ENCODE measurements around the gene HNRNPA2B1.

HNRNPA2B1 gene

GRCh38 chr7:26193432-26194207 is 6.9 kb downstream of the HNRNPA2B1 start:
- no peaks in the 10 kb centered on the region for H3K9me2 ChIP-seq (replicated peaks; ENCODE audit: insufficient read depth, low read length)
- TF ChIP-seq EZH2phosphoT487 (conservative IDR thresholded peaks at IDR 0.05; ENCODE audit: low read length) (no peak), CTCF (IDR thresholded peaks at IDR 0.05; ENCODE audit: insufficient read depth, low read length, poor library complexity, severe bottlenecking) (no peak)
- H3K9ac ChIP-seq (ENCODE audit: low read length): no peak overlapping the region
- no peak overlapping the region for H3K4me2 ChIP-seq (ENCODE audit: low read depth, low read length, poor library complexity, severe bottlenecking)
- no peaks in the 10 kb centered on the region for H3K9me3 ChIP-seq (ENCODE audit: insufficient read depth, low read length)
- peaks cover 98% of the 10 kb centered on the region for H3K36me3 ChIP-seq (ENCODE audit: low read length)
- peaks cover 96% of the 10 kb centered on the region for H4K20me1 ChIP-seq (ENCODE audit: low read depth, low read length)
- H2AFZ ChIP-seq (ENCODE audit: low read depth, low read length, severe bottlenecking): no peak overlapping the region
- no peak overlapping the region for H3K27ac ChIP-seq (ENCODE audit: low read depth, low read length)
- H3K79me2 ChIP-seq (ENCODE audit: insufficient read depth, low read length): peaks cover 70% of the 10 kb centered on the region
- no peaks in the 10 kb centered on the region for H3K27me3 ChIP-seq (ENCODE audit: low read length)
- H3F3A ChIP-seq (ENCODE audit: insufficient read depth): peaks cover 97% of the 10 kb centered on the region
- H3K4me3 ChIP-seq (ENCODE audit: insufficient read depth, low read length, poor library complexity, severe bottlenecking): no peak overlapping the region

- Histone ChIP-seq H3K4me2 (ENCODE audit: low read depth, low read length, poor library complexity, severe bottlenecking) (no peak overlapping the region), H3K36me3 (ENCODE audit: low read length) (peaks cover 88% of the 10 kb centered on the region), H3K9me2 (replicated peaks; ENCODE audit: insufficient read depth, low read length) (no peaks in the 10 kb centered on the region), H3K27ac (ENCODE audit: low read depth, low read length) (peak overlapping the region; percentile 1; the same call in 1 of the 2 replicates), H3K79me2 (ENCODE audit: insufficient read depth, low read length) (peaks cover 60% of the 10 kb centered on the region), H3F3A (ENCODE audit: insufficient read depth) (peaks cover 97% of the 10 kb centered on the region), H4K20me1 (ENCODE audit: low read depth, low read length) (peaks cover 87% of the 10 kb centered on the region), H3K9me3 (ENCODE audit: insufficient read depth, low read length) (no peaks in the 10 kb centered on the region), H3K9ac (ENCODE audit: low read length) (no peak overlapping the region), H3K4me3 (ENCODE audit: insufficient read depth, low read length, poor library complexity, severe bottlenecking) (no peak overlapping the region), H3K27me3 (ENCODE audit: low read length) (no peaks in the 10 kb centered on the region), H2AFZ (ENCODE audit: low read depth, low read length, severe bottlenecking) (no peak overlapping the region)
- TF ChIP-seq EZH2phosphoT487 (conservative IDR thresholded peaks at IDR 0.05; ENCODE audit: low read length) (no peak), CTCF (IDR thresholded peaks at IDR 0.05; ENCODE audit: insufficient read depth, low read length, poor library complexity, severe bottlenecking) (no peak)
Observed at GRCh38 chr7:26192485-26193087, 8.0 kb downstream of the HNRNPA2B1 start.

- H3K9me3 ChIP-seq (ENCODE audit: insufficient read depth, low read length): no peaks in the 10 kb centered on the region
- H3K4me2 ChIP-seq (ENCODE audit: low read depth, low read length, poor library complexity, severe bottlenecking): no peak overlapping the region
- peaks cover 82% of the 10 kb centered on the region for H4K20me1 ChIP-seq (ENCODE audit: low read depth, low read length)
Observed at GRCh38 chr7:26191974-26192479, 8.5 kb downstream of the HNRNPA2B1 start.

More at GRCh38 chr7:26191974-26192479, 8.5 kb downstream of the HNRNPA2B1 start:
- Histone ChIP-seq H2AFZ (ENCODE audit: low read depth, low read length, severe bottlenecking) (no peak overlapping the region), H3K27ac (ENCODE audit: low read depth, low read length) (peak overlapping the region; percentile 1; the same call in 1 of the 2 replicates), H3F3A (ENCODE audit: insufficient read depth) (peaks cover 97% of the 10 kb centered on the region), H3K9me2 (replicated peaks; ENCODE audit: insufficient read depth, low read length) (no peaks in the 10 kb centered on the region), H3K4me3 (ENCODE audit: insufficient read depth, low read length, poor library complexity, severe bottlenecking) (no peak overlapping the region), H3K9ac (ENCODE audit: low read length) (no peak overlapping the region), H3K79me2 (ENCODE audit: insufficient read depth, low read length) (peaks cover 54% of the 10 kb centered on the region), H3K36me3 (ENCODE audit: low read length) (peaks cover 82% of the 10 kb centered on the region), H3K27me3 (ENCODE audit: low read length) (no peaks in the 10 kb centered on the region)
- TF ChIP-seq CTCF (IDR thresholded peaks at IDR 0.05; ENCODE audit: insufficient read depth, low read length, poor library complexity, severe bottlenecking): no peak

Measured in SU-DHL-6 (cell line).